WTC11 (cell line): ENCODE data around the gene MTCL1. TPM values are rescaled to one million over a fixed set of nuclear protein-coding genes. Genes with fewer than 3 reads are reported as not detected.

Experiments
- ATAC-seq: fragments of 200-7000 bp; cut with Tn5 transposase; 2 replicates; pipeline ENCODE4 v1.10.0; 2021; ENCODE audit warnings: mild to moderate bottlenecking, moderate library complexity
- CTCF ChIA-PET: fragments of 300-600 bp; sonication (Branson Sonifier 250); formaldehyde crosslinking; loops from one replicate; lab custom pipeline; 2021; ENCODE audit warnings: antibody characterized with exemption; lab: Charles Lee
- POLR2A ChIA-PET: fragments of 350-600 bp; sonication (Branson Sonifier 250); formaldehyde crosslinking; loops from one replicate; lab custom pipeline; 2021; ENCODE audit warnings: antibody characterized with exemption; lab: Charles Lee
- DNase-seq: peaks from one replicate; pipeline ENCODE4 v3.0.0; 2021; ENCODE audit warnings: low spot score
- H3K27ac Mint-ChIP-seq: 2 replicates; pipeline ENCODE4 v1.8.0; 2021; ENCODE audit warnings: mixed read lengths
- H3K27me3 Mint-ChIP-seq: 2 replicates; pipeline ENCODE4 v1.8.0; 2021; ENCODE audit warnings: low read depth, mild to moderate bottlenecking, moderate library complexity, mixed read lengths
- H3K36me3 Mint-ChIP-seq: 2 replicates; pipeline ENCODE4 v1.8.0; 2021; ENCODE audit warnings: mixed read lengths
- H3K4me1 Mint-ChIP-seq: 2 replicates; pipeline ENCODE4 v1.8.0; 2022; ENCODE audit warnings: mixed read lengths
- H3K4me3 Mint-ChIP-seq: 2 replicates; pipeline ENCODE4 v1.8.0; 2021; ENCODE audit warnings: mild to moderate bottlenecking, moderate library complexity, mixed read lengths
- H3K9me3 Mint-ChIP-seq: 2 replicates; pipeline ENCODE4 v1.8.0; 2021; ENCODE audit warnings: mixed read lengths
- AR ChIP-seq: fragments of 250-450 bp; sonication (Bioruptor Pico); IDR thresholded peaks from 2 replicates; pipeline ENCODE4 v1.9.0; 2021; ENCODE audit warnings: mild to moderate bottlenecking
- ARID4B ChIP-seq: sonication (generic); formaldehyde crosslinking; IDR thresholded peaks from 2 replicates; pipeline ENCODE4 v1.8.0; 2023; ENCODE audit warnings: missing genetic modification reagents, mild to moderate bottlenecking, borderline replicate concordance
- ATF3 ChIP-seq: sonication (generic); formaldehyde crosslinking; conservative IDR thresholded peaks from 2 replicates; pipeline ENCODE4 v1.8.1; 2022; ENCODE audit warnings: mild to moderate bottlenecking, missing genetic modification reagents
- CTCF ChIP-seq: fragments of 200-600 bp; IDR thresholded peaks from 2 replicates; pipeline ENCODE4 v1.8.0; 2022; ENCODE audit warnings: antibody characterized with exemption
- E2F1 ChIP-seq: sonication (generic); formaldehyde crosslinking; IDR thresholded peaks from 2 replicates; pipeline ENCODE4 v1.8.0; 2022; ENCODE audit warnings: mild to moderate bottlenecking, missing genetic modification reagents
- ESRRA ChIP-seq: sonication (generic); formaldehyde crosslinking; IDR thresholded peaks from 2 replicates; pipeline ENCODE4 v1.8.1; 2022; ENCODE audit warnings: mild to moderate bottlenecking, missing genetic modification reagents, borderline replicate concordance
- GRHL2 ChIP-seq: fragments of 250-450 bp; sonication (Bioruptor Pico); IDR thresholded peaks from 2 replicates; pipeline ENCODE4 v1.8.0; 2022; ENCODE audit warnings: mild to moderate bottlenecking, moderate library complexity; ENCODE audit not compliant: insufficient replicate concordance, severe bottlenecking
- GTF2I ChIP-seq: fragments of 250-450 bp; sonication (Bioruptor Pico); conservative IDR thresholded peaks from 2 replicates; pipeline ENCODE4 v1.4.0; 2021; ENCODE audit warnings: mild to moderate bottlenecking
- MAX ChIP-seq: sonication (generic); formaldehyde crosslinking; IDR thresholded peaks from 2 replicates; pipeline ENCODE4 v1.8.0; 2022; ENCODE audit warnings: mild to moderate bottlenecking, missing genetic modification reagents
- NR3C1 ChIP-seq: sonication (generic); formaldehyde crosslinking; conservative IDR thresholded peaks from 2 replicates; pipeline ENCODE4 v1.8.1; 2023; ENCODE audit warnings: low read depth, mild to moderate bottlenecking, missing genetic modification reagents
- TEAD4 ChIP-seq: sonication (generic); formaldehyde crosslinking; IDR thresholded peaks from 2 replicates; pipeline ENCODE4 v1.8.0; 2022; ENCODE audit warnings: mild to moderate bottlenecking, missing genetic modification reagents
- USF1 ChIP-seq: sonication (generic); formaldehyde crosslinking; IDR thresholded peaks from 2 replicates; pipeline ENCODE4 v1.8.0; 2022; ENCODE audit warnings: mild to moderate bottlenecking, missing genetic modification reagents
- USF2 ChIP-seq: sonication (generic); formaldehyde crosslinking; IDR thresholded peaks from 2 replicates; pipeline ENCODE4 v1.8.1; 2023; ENCODE audit warnings: mild to moderate bottlenecking, missing genetic modification reagents, moderate library complexity
- ZNF423 ChIP-seq: fragments of 250-450 bp; sonication (Bioruptor Pico); IDR thresholded peaks from 2 replicates; pipeline ENCODE4 v2.1.2; 2022; ENCODE audit warnings: mild to moderate bottlenecking, moderate library complexity
- ZNF512 ChIP-seq: sonication (generic); formaldehyde crosslinking; IDR thresholded peaks from 2 replicates; pipeline ENCODE4 v1.8.1; 2022; ENCODE audit warnings: missing genetic modification reagents, borderline replicate concordance
- ZNF671 ChIP-seq: fragments of 250-450 bp; sonication (Bioruptor Pico); IDR thresholded peaks from 2 replicates; pipeline ENCODE4 v1.8.0; 2021; ENCODE audit warnings: mild to moderate bottlenecking
- total RNA-seq: library from RNA; stranded (reverse); gene quantifications from 3 replicates; pipeline ENCODE4 v1.2.3, GENCODE V29; 2021

Gene MTCL1
- total RNA-seq, 1 experiment from 2014 or later, result 64.3 TPM

- ChIA-PET CTCF (interaction anchor here (1.0 to 3.0 kb wide), 6 partner anchors 10 to 324 kb away, joined by 3 to 19 read pairs (median 10); partner anchors contain the start of gene RAB12), POLR2A (no interaction called here)
- Mint-ChIP-seq H3K27ac (no peak overlapping the region), H3K27me3 (peaks cover 2% of the 10 kb centered on the region; the same call in 1 of the 2 replicates), H3K9me3 (peaks cover 4% of the 10 kb centered on the region), H3K36me3 (no peaks in the 10 kb centered on the region), H3K4me1 (peaks cover 41% of the 10 kb centered on the region), H3K4me3 (no peak overlapping the region)
- peak; percentile 19 for DNase-seq
- TF ChIP-seq USF2 (CRISPR knock-in tag) (peak; percentile 17; the same call in 1 of the 2 replicates), MAX (CRISPR knock-in tag) (no peak)
- no peak for ATAC-seq
These were observed 42.6 kb upstream of the MTCL1 start for GRCh38 chr18:8662560-8663255.

GRCh38 chr18:8667846-8668245 is 37.5 kb upstream of the MTCL1 start:
- TF ChIP-seq TEAD4 (CRISPR knock-in tag), result no peak
- no peak for TF ChIP-seq CTCF
- TF ChIP-seq ZNF671 (CRISPR knock-in tag), result no peak
- TF ChIP-seq ZNF512 (CRISPR knock-in tag), result no peak
- TF ChIP-seq ESRRA, result no peak
- no peak for TF ChIP-seq ATF3 (CRISPR knock-in tag)
- TF ChIP-seq GTF2I (CRISPR knock-in tag), result no peak
- TF ChIP-seq GRHL2 (CRISPR knock-in tag), result no peak
- no peak for TF ChIP-seq ZNF423
- TF ChIP-seq USF1 (CRISPR knock-in tag), result no peak
- TF ChIP-seq AR (CRISPR knock-in tag), result no peak
- TF ChIP-seq ARID4B (CRISPR knock-in tag), result no peak
- TF ChIP-seq E2F1, result no peak
- TF ChIP-seq NR3C1 (CRISPR knock-in tag), result no peak
- ATAC-seq (no peak), DNase-seq (no peak)
- no peak overlapping the region for H3K27ac Mint-ChIP-seq
- peaks cover 4% of the 10 kb centered on the region for H3K9me3 Mint-ChIP-seq
- CTCF ChIA-PET, result interaction anchor here (1.7 kb wide), 1 partner anchor 29 kb away, joined by 5 read pairs; no protein-coding TSS in a partner anchor
- H3K4me3 Mint-ChIP-seq, result no peak overlapping the region
- peaks cover 2% of the 10 kb centered on the region; the same call in 1 of the 2 replicates for H3K27me3 Mint-ChIP-seq
- no peaks in the 10 kb centered on the region for H3K36me3 Mint-ChIP-seq
- POLR2A ChIA-PET, result no interaction called here
- peaks cover 23% of the 10 kb centered on the region for H3K4me1 Mint-ChIP-seq
